Right atrium auricular region (tissue), 2 donors: ENCODE data around the gene SNRPD3. TPM values are rescaled to one million over a fixed set of nuclear protein-coding genes. Genes with fewer than 3 reads are reported as not detected.
A peak's percentile ranks its signal among the peaks of the same experiment; 100 is the strongest.

Experiments used
- DNase-seq: peaks from one replicate; pipeline ENCODE4 v3.0.0-alpha.2; 2019; ENCODE audit warnings: low spot score
- H3K27ac ChIP-seq, 2 donors: fragments of 200-600 bp; sonication (generic); 1 replicate in 1 of 2; 2 replicates in 1 of 2; pipeline ENCODE4 v1.5.1; 2016 to 2019
- H3K27me3 ChIP-seq, 2 donors: fragments of 200-600 bp; sonication (generic); one replicate each; pipeline versions ENCODE4 v1.5.1 to v1.6.0; 2017 to 2019
- H3K36me3 ChIP-seq: fragments of 200-600 bp; sonication (generic); one replicate; pipeline ENCODE4 v1.5.1; 2016
- H3K4me1 ChIP-seq, 2 donors: fragments of 200-600 bp; sonication (generic); one replicate each; pipeline versions ENCODE4 v1.5.1 to v1.6.0; 2017 to 2019
- H3K4me3 ChIP-seq, 2 donors: fragments of 200-600 bp; sonication (generic); 1 replicate in 1 of 2; 2 replicates in 1 of 2; pipeline ENCODE4 v1.5.1; 2017 to 2019; ENCODE audit warnings: mild to moderate bottlenecking in 1 of 2, moderate library complexity in 1 of 2
- H3K9me3 ChIP-seq, 2 donors: fragments of 200-600 bp; sonication (generic); one replicate each; pipeline ENCODE4 v1.5.1; 2019
- total RNA-seq, 2 donors: library from RNA; depleted of rRNA; stranded (reverse); fragments of >200 nt; gene quantifications; one replicate each; pipeline ENCODE4 v1.1.0, GENCODE V29; 2016
- TF ChIP-seq, protein P1 (sequence below), 2 donors: fragments of 200-600 bp; sonication (generic); IDR thresholded peaks; one replicate each; pipeline ENCODE4 v1.5.1; 2019; ENCODE audit warnings: antibody characterized with exemption in 2 of 2

Gene SNRPD3
- total RNA-seq, 2 donors from 2014 or later: 100 to 125 TPM

DNA sequence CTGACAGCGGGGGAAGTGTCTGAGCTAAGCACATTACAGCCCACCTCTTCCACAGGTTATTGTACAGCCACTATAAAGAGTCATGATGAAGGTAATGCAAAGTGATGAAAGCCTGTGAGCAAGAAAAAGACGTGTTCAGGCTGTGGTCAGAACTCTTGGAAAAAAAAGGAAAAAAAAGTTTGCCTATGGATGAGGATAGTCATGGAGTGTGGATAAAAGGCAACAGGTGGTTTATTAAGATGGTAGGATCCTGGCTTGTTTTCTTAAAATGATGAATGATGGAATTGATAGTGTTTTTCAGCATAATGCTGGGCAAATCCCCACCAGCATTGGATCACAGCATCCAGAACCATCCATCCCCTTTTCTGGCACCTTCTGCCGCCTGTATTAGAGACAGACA is 37.6 kb upstream of the SNRPD3 start:
- peaks cover 0 to 24% of the 10 kb centered on the region in 2 donors for H3K4me1 ChIP-seq
- no peaks in the 10 kb centered on the region for H3K36me3 ChIP-seq
- no peak for DNase-seq
- no peak overlapping the region for H3K27ac ChIP-seq
- H3K27me3 ChIP-seq: no peaks in the 10 kb centered on the region
- H3K4me3 ChIP-seq: no peak overlapping the region
- no peaks in the 10 kb centered on the region for H3K9me3 ChIP-seq
- TF ChIP-seq, protein P1, sequence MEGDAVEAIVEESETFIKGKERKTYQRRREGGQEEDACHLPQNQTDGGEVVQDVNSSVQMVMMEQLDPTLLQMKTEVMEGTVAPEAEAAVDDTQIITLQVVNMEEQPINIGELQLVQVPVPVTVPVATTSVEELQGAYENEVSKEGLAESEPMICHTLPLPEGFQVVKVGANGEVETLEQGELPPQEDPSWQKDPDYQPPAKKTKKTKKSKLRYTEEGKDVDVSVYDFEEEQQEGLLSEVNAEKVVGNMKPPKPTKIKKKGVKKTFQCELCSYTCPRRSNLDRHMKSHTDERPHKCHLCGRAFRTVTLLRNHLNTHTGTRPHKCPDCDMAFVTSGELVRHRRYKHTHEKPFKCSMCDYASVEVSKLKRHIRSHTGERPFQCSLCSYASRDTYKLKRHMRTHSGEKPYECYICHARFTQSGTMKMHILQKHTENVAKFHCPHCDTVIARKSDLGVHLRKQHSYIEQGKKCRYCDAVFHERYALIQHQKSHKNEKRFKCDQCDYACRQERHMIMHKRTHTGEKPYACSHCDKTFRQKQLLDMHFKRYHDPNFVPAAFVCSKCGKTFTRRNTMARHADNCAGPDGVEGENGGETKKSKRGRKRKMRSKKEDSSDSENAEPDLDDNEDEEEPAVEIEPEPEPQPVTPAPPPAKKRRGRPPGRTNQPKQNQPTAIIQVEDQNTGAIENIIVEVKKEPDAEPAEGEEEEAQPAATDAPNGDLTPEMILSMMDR (IDR thresholded peaks at IDR 0.05): no peak

DNA sequence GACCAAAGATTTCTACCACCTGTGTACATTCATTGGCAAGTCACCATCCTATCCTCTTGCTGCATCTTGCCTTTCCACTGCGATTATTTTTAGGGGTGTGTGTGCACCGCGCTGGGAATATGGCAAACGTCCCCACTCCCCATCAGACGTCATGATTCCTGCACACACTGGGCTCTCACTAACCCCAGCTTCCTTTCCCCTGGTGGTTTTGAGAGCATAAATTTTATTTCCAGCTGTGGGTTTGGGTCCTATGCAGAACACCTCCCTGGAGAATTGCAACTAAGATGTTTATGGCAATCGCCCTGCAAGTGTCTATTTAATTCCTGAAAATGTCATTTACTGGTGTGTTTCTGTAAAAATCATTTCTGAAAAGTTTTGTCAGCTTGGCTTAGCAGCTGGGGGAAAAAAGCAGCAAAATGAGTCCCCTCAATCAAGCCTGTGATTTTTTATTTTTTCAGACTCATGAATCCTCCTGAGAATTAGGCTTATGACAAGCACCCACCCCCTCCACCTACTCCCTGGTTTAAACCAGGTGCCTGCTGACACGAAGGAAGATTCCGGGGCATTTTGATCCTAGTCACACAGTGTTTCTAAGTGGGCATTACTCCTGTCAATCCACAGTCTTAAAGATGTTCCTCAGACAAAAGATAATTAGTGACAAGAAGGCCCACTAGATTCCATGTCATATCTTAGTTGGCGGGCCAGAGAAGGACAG is 36.9 kb upstream of the SNRPD3 start:
- TF ChIP-seq, protein P1 (IDR thresholded peaks at IDR 0.05): no peak
- no peaks in the 10 kb centered on the region for H3K36me3 ChIP-seq
- H3K27me3 ChIP-seq: no peaks in the 10 kb centered on the region
- peaks cover 0 to 24% of the 10 kb centered on the region in 2 donors for H3K4me1 ChIP-seq
- no peak overlapping the region for H3K27ac ChIP-seq
- H3K4me3 ChIP-seq: no peak overlapping the region
- DNase-seq: no peak
- no peaks in the 10 kb centered on the region for H3K9me3 ChIP-seq

DNA sequence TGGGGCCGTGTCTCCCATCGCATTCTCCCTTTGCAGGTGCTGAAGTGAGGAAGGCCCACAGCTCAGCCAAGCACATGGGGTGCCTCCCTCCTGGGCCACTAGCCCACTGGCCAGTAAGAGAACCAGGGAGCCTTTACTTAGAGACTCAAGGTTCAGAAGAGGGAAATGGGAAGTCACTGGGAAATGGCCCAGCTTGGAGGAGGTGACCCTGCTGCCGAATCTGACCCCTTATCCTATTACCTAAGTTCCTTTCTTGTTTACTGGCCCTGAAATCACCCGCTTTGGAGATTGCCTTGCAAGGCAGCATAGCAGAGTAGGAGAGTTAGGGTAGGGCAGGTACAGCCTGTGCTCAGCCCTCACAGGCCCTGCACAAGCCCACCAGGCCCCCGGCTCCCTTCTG is 36.3 kb upstream of the SNRPD3 start:
- Histone ChIP-seq H3K4me3 (no peak overlapping the region), H3K36me3 (no peaks in the 10 kb centered on the region), H3K27ac (no peak overlapping the region), H3K4me1 (peaks cover 0 to 22% of the 10 kb centered on the region in 2 donors), H3K9me3 (no peaks in the 10 kb centered on the region), H3K27me3 (no peaks in the 10 kb centered on the region)
- TF ChIP-seq, protein P1 (IDR thresholded peaks at IDR 0.05): no peak
- no peak for DNase-seq

DNA sequence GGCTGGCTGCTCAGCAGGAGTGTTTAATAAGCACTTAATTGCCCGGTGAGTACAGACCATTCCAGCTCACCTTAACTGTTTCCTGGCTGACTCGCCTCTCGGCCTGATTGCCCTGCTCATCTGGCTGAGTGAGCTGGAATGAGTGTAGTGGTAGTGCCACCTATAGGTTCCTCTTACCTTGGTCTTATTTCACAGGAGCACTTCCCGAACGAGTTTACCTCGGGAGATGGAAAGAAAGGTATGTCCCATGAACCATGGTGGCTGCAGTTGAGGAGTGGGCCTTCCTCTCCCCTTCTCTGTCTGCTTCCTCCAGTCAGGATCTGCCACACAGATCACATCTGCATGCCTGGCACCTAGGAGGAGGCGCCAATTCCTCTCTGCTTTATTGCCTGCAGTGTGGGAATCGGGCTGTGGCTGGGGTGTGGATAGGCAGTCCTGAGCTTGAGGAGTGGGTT is 34.0 kb upstream of the SNRPD3 start:
- no peak for DNase-seq
- Histone ChIP-seq H3K36me3 (no peaks in the 10 kb centered on the region), H3K27me3 (no peaks in the 10 kb centered on the region), H3K27ac (no peak overlapping the region), H3K4me1 (peaks cover 0 to 20% of the 10 kb centered on the region in 2 donors), H3K4me3 (no peak overlapping the region), H3K9me3 (no peaks in the 10 kb centered on the region)
- TF ChIP-seq, protein P1 (IDR thresholded peaks at IDR 0.05): peak in 1 of 2 donors; percentile 61

DNA sequence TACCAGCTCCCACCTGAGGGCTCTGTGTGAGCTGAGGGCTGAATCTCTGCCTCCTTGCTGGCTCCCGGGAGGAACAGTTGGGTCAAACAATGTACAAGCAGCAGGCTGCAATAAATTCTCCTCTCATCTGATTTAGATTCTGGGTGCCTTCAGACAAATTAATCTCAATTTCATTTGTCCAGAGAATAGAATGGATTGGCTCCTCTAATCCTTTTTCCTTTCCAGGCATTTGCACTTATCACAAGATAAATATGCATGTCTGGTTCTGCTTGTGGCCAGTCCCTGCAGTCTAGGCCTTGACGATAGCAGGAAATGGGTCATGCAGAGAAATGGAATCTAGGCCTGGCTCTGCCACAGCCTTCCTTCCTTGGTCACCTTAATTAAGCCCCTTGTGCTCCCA is 31.9 kb upstream of the SNRPD3 start:
- H3K36me3 ChIP-seq: no peaks in the 10 kb centered on the region
- TF ChIP-seq, protein P1 (IDR thresholded peaks at IDR 0.05): no peak
- H3K27ac ChIP-seq: no peak overlapping the region
- no peaks in the 10 kb centered on the region for H3K27me3 ChIP-seq
- DNase-seq: no peak
- peaks cover 0 to 20% of the 10 kb centered on the region in 2 donors for H3K4me1 ChIP-seq
- H3K4me3 ChIP-seq: no peak overlapping the region
- no peaks in the 10 kb centered on the region for H3K9me3 ChIP-seq
